Measurements from ENCODE around the gene ATP5F1A. TPM values are rescaled to one million over a fixed set of nuclear protein-coding genes. Genes with fewer than 3 reads are reported as not detected.
"Not testable (repeated sequence)": the region's sequence is repeated elsewhere in the genome, so short reads cannot be mapped to it uniquely, and the experiment has no call there.

ATP5F1A gene
- total and polyA plus RNA-seq, 2 of the 4 experiments (the other 2 are of a cell fraction), result 543 to 1,085 TPM

- H3K9me3 ChIP-seq (ENCODE audit: control insufficient read depth, insufficient read depth, low read length); H4K5ac ChIP-seq (ENCODE audit: low read depth, low read length); BruUV-seq (replicated peaks); H3K4me2 ChIP-seq (ENCODE audit: low read depth, low read length); H2AFZ ChIP-seq (replicated peaks; ENCODE audit: low read length, poor library complexity); DNase-seq; CTCF ChIA-PET; H3K27ac ChIP-seq (ENCODE audit: insufficient read depth, low read length); ATAC-seq (ENCODE audit: low read depth); H3K23ac ChIP-seq (ENCODE audit: low read depth, low read length); H2AK9ac ChIP-seq (replicated peaks; ENCODE audit: low read depth, low read length, poor library complexity); H3K9ac ChIP-seq (ENCODE audit: low read depth, low read length); H3K56ac ChIP-seq (ENCODE audit: extremely low read depth, insufficient read depth, low read length); H3K18ac ChIP-seq (ENCODE audit: low read depth, low read length); H2BK15ac ChIP-seq (ENCODE audit: low read depth, low read length); H2AK5ac ChIP-seq (ENCODE audit: low read depth, low read length); H3K4me1 ChIP-seq (ENCODE audit: control insufficient read depth, insufficient read depth, low read length); H2BK5ac ChIP-seq (ENCODE audit: low read depth, low read length, poor library complexity, severe bottlenecking); H2BK120ac ChIP-seq (ENCODE audit: low read depth, low read length); H3K9me1 ChIP-seq (ENCODE audit: insufficient read depth, low read length); H3K14ac ChIP-seq (replicated peaks; ENCODE audit: low read depth, low read length); H3K27me3 ChIP-seq (ENCODE audit: control insufficient read depth, insufficient read depth, low read length); POLR2A ChIA-PET (ENCODE audit: unreplicated experiment); H4K8ac ChIP-seq (ENCODE audit: low read depth in 2 of 2, low read length in 2 of 2); H4K91ac ChIP-seq (ENCODE audit: insufficient read depth, low read depth, low read length); H3K79me1 ChIP-seq (ENCODE audit: low read depth in 1 of 2, low read length in 2 of 2); H2BK20ac ChIP-seq (ENCODE audit: low read depth, low read length); H4K20me1 ChIP-seq (ENCODE audit: insufficient read depth, low read length); intact Hi-C loops (cut with micrococcal nuclease); H3K4ac ChIP-seq (ENCODE audit: low read depth, low read length); H3K4me3 ChIP-seq (ENCODE audit: insufficient read depth, low read depth, low read length); dilution Hi-C loops (cut with HindIII; ENCODE audit: low sequenced_read_pairs, unreplicated experiment); in situ Hi-C loops (cut with MboI; ENCODE audit: low sequenced_read_pairs): not testable (repeated sequence)
- WGBS, 2 experiments (ENCODE audit: extremely low coverage in 2 of 2, insufficient read length in 1 of 2), result no CpG with 5 or more reads among the region's 8 CpGs
- H3K36me3 ChIP-seq (ENCODE audit: control insufficient read depth, insufficient read depth, low read length), result peaks cover 12% of the 10 kb centered on the region
Measured at GRCh38 chr18:46130549-46130948, 32.5 kb upstream of the ATP5F1A start.

All from IMR-90 (cell line).